CD4-positive, alpha-beta T cell treated with Interleukin-2 at 100 ng/mL for 4 hours (primary cell): ENCODE results near the gene GSK3B.

ENCODE experiments used
- DNase-seq: peaks from one replicate; pipeline ENCODE4 v3.0.0-alpha.2; 2020; ENCODE audit warnings: low spot score

Gene GSK3B

GRCh38 chr3:119817583-119818363, 276.5 kb downstream of the GSK3B start:
- DNase-seq, result no peak

DNA sequence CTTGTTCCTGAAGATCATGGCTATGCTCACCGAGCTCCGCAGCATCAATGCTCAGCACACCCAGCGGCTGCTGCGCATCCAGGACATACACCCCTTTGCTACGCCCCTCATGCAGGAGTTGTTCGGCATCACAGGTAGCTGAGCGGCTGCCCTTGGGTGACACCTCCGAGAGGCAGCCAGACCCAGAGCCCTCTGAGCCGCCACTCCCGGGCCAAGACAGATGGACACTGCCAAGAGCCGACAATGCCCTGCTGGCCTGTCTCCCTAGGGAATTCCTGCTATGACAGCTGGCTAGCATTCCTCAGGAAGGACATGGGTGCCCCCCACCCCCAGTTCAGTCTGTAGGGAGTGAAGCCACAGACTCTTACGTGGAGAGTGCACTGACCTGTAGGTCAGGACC, 277.2 kb downstream of the GSK3B start:
- no peak for DNase-seq

DNA sequence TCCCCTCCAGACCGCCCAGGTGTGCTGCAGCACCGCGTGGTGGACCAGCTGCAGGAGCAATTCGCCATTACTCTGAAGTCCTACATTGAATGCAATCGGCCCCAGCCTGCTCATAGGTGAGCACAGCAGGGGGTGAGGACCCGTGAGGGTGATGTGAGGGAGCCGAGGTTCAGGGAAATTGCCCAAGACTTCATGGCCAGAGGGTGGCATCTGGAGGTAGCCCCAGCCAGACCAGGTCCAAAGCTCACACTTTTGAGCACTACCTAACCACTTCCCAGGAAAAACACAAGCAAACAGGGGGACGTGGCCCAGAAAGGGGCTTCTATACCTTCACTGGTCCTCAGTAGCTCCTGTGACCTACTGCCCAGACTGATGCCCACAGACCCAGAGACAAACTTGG, 278.5 kb downstream of the GSK3B start:
- no peak for DNase-seq

- no peak for DNase-seq
Observed at GRCh38 chr3:119812491-119813058, 281.7 kb downstream of the GSK3B start.

GRCh38 chr3:119810018-119810435, 284.2 kb downstream of the GSK3B start:
- DNase-seq, result peak; percentile 54

DNA sequence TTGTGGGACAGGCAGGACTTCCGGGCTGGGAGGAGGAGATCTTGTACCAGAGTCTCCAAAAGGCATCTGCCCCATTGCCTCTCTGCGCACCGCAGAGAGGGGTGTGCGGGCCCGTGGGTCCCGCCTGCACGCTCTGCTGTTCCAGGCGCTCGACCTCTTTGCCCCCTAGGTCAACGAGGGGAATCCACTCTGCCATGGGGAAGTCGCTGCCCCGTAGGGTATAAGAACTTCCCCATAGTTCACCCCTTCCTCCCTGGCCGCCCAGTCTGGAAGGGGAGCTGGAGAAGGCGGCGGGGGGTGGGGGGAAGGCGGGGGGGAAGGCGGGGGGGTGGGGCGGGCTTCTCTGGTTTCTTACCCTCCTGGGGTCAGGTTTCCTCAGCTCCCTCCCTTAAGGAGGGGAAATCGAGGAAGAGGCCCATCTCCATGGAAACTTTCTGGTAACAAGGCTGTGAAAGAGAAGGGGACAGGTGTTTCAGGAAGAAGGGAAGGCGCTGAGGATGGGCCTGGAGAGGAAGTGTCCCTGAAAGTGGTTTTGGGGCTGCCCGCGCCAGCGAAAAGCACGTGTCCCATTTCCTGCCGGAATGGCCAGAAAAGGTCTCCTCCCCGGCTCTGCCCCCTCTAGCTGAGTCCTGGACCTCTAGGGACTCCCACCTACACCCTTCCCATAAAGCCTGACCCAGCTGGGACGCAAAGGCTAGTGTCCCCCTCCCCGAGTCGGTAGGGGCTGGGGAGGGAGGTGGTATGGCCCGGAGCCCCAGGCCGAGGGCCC, 284.8 kb downstream of the GSK3B start:
- no peak for DNase-seq

- DNase-seq, result no peak
Observed at GRCh38 chr3:119808843-119809242, 285.4 kb downstream of the GSK3B start.

- no peak for DNase-seq
Observed at GRCh38 chr3:119808244-119808643, 286.0 kb downstream of the GSK3B start.

DNA sequence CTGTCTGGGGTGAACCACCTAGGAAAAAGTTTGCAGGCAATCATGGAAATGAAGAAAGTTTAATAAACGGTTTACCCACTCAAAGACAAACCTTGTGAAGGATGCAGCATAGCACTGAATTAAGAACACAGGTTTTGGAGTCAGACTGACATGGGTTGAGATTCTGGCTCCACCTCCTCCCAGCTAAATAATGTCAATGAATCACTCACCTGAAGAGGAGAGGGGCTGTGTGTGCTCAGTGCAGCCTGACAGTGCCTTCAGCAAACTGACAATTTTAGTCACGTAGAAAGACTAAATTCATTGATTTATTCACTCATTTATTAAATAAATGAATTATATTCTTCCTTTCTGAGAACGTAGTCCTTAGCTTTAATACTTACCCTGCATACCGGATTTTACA, 293.4 kb downstream of the GSK3B start:
- DNase-seq, result no peak

GRCh38 chr3:119796785-119797184, 297.5 kb downstream of the GSK3B start:
- DNase-seq, result no peak

DNA sequence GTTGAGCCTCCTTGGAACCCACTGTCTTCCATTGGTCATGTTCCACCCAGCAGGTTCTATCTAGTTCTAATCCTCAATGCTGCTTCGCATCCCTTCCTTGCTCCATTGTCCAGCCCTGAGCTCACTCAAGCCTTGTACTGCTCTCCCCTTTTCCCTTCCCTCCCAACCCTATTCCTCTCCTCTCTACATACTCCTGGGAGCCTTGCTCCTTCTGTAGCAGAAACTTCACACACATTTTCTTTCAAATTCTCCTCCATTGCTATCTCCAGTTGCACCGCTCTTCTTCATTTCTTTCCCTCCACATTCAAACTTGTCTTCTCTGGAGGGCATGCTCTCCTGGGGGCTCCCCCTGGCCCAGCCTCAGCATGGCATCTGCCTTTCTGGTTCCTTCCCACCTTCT, 297.9 kb downstream of the GSK3B start:
- DNase-seq, result no peak

- no peak for DNase-seq
Observed at GRCh38 chr3:119795849-119796248, 298.4 kb downstream of the GSK3B start.

- no peak for DNase-seq
Observed at GRCh38 chr3:119794971-119795612, 299.2 kb downstream of the GSK3B start.

DNA sequence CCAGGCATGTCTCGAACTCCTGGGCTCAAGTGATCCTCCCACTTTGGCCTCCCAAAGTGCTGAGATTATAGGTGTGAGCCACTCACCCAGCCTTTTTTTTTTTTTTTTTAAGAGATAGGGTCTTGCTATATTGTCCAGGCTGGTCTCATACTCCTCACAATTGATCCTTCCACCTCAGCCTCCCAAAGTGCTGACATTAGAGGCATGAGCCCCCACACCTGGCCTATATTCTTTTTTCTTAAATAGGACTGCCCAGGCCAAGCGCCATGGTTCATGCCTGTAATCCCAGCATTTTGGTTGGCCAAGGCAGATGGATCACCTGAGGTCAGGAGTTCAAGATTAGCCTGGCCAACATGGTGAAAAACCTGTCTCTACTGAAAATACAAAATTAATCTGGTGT, 299.8 kb downstream of the GSK3B start:
- no peak for DNase-seq

GRCh38 chr3:119792270-119792669, 302.0 kb downstream of the GSK3B start:
- DNase-seq, result no peak

GRCh38 chr3:119790369-119790768, 303.9 kb downstream of the GSK3B start:
- no peak for DNase-seq

DNA sequence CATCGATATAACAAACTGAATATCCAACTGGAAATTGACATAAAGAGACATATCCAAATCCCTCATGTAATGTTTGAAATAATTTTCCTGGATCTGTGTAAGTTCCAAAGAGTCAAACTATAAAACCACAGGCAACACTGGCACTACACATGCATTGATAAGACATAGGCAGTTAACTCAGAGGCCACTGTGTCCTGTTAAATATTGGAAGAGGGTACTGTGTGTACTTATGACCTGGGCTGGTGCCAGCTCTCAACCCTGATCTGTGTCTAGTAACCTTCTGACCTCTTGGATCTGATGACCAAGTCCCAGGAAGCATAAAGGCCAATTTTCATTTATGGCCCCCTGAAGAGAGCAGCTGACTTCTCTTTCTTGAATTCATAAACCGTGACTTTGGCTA, 307.8 kb downstream of the GSK3B start:
- DNase-seq, result no peak

GRCh38 chr3:119783883-119784282, 310.4 kb downstream of the GSK3B start:
- no peak for DNase-seq

GRCh38 chr3:119783255-119783654, 311.0 kb downstream of the GSK3B start:
- DNase-seq, result no peak

GRCh38 chr3:119782460-119782859, 311.8 kb downstream of the GSK3B start:
- no peak for DNase-seq

DNA sequence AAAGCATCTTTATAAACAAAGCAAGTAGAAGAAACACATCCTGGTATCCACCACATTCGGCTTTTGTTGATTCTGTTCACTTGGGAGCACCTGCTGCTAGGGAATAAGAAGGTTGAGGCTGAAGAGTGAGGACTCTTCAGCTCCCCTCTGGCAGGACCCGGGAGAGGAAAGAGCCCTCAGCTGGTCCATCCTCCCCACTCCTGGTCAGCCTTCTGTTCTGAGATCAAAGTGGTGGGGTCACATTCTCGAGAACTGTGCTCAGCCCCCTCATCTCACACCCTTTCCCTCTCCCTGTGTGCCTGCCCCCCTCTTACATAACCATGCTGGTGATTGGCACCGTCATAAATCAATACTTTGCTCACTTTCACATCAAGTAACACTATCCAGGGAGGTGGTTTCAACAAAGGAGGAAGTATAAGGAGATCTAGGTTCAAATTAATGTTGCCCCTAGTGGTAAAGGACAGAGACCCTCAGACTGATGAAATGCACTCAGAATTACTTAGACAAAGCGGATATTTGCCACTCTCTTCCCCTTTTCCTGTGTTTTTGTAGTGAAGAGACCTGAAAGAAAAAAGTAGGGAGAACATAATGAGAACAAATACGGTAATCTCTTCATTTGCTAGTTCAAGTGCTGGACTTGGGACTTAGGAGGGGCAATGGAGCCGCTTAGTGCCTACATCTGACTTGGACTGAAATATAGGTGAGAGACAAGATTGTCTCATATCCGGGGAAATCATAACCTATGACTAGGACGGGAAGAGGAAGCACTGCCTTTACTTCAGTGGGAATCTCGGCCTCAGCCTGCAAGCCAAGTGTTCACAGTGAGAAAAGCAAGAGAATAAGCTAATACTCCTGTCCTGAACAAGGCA, 312.7 kb downstream of the GSK3B start, which contains the start of gene NR1I2:
TSS of gene NR1I2 (plus strand) at position 772 of the 869 bp plus-strand sequence.
- DNase-seq, result no peak
